Activated naive CD4-positive, alpha-beta T cell treated with anti-CD3 and anti-CD28 coated beads, Interleukin-2, amount 10 ng/mL, durations not matched to agents 7 days and 5 days (primary cell): ENCODE data around the gene ASCC3.

Source experiments
- CTCF ChIA-PET: fragments of 350-600 bp; sonication (Branson Sonifier 250); formaldehyde crosslinking; loops from one replicate; lab custom pipeline; 2021; ENCODE audit warnings: antibody characterized with exemption; lab: Charles Lee
- DNase-seq: peaks from one replicate; pipeline ENCODE4 v3.0.0-alpha.2; 2020
- H3K27ac Mint-ChIP-seq: one replicate; pipeline ENCODE4 v1.8.0; 2021; ENCODE audit warnings: mild to moderate bottlenecking, moderate library complexity, mixed read lengths
- H3K27me3 Mint-ChIP-seq: one replicate; pipeline ENCODE4 v1.8.0; 2021; ENCODE audit warnings: mild to moderate bottlenecking, mixed read lengths
- H3K36me3 Mint-ChIP-seq: one replicate; pipeline ENCODE4 v1.8.0; 2021; ENCODE audit warnings: mixed read lengths
- H3K4me1 Mint-ChIP-seq: one replicate; pipeline ENCODE4 v1.8.0; 2021; ENCODE audit warnings: mixed read lengths
- H3K4me3 Mint-ChIP-seq: one replicate; pipeline ENCODE4 v1.8.0; 2021; ENCODE audit warnings: mild to moderate bottlenecking, moderate library complexity, mixed read lengths
- H3K9me3 Mint-ChIP-seq: one replicate; pipeline ENCODE4 v1.8.0; 2021; ENCODE audit warnings: mixed read lengths

ASCC3 gene, protein sequence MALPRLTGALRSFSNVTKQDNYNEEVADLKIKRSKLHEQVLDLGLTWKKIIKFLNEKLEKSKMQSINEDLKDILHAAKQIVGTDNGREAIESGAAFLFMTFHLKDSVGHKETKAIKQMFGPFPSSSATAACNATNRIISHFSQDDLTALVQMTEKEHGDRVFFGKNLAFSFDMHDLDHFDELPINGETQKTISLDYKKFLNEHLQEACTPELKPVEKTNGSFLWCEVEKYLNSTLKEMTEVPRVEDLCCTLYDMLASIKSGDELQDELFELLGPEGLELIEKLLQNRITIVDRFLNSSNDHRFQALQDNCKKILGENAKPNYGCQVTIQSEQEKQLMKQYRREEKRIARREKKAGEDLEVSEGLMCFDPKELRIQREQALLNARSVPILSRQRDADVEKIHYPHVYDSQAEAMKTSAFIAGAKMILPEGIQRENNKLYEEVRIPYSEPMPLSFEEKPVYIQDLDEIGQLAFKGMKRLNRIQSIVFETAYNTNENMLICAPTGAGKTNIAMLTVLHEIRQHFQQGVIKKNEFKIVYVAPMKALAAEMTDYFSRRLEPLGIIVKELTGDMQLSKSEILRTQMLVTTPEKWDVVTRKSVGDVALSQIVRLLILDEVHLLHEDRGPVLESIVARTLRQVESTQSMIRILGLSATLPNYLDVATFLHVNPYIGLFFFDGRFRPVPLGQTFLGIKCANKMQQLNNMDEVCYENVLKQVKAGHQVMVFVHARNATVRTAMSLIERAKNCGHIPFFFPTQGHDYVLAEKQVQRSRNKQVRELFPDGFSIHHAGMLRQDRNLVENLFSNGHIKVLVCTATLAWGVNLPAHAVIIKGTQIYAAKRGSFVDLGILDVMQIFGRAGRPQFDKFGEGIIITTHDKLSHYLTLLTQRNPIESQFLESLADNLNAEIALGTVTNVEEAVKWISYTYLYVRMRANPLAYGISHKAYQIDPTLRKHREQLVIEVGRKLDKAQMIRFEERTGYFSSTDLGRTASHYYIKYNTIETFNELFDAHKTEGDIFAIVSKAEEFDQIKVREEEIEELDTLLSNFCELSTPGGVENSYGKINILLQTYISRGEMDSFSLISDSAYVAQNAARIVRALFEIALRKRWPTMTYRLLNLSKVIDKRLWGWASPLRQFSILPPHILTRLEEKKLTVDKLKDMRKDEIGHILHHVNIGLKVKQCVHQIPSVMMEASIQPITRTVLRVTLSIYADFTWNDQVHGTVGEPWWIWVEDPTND (N-terminal part only)

DNA sequence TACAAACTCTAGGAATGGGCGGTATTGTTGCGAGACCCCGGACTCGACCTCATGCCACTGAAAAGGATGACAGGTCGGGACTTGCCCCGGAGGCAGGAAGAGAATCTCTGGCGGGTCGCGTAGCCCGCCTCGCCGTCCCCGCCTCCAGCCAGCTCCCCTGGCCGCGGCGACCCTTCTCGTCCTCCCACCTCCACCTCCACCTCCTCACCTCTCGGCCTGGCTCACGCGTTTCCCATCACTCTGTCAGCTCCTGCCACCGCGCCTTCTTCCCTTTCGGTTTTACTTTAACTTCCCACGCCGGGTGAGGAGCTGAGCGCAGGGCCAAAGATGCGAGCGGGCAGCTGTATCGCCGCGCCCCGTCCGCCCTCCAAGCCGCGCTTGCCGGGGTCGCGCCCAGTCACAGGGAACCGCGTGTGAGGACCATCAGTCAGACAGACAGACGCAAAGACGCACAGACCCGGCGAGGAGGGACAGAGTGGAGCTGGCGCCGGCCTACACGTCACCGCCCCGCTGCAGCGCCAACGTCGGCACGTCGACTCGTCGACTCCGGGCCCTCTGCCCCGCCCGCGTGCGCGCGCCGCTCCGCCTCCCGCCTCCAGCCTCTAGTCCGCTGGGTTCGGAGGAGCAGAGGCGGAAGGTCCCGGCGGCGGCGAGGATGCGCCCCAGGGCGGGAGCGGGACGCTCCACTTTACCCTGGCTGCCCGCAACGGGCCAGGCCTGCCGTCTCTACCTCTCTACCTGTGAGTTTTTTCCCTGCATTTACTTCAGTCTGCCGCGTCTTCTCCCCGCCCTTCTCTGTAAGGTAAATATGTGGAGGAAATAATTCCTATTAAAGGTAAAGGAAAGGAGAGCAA lies at the start of gene ASCC3:
Gene ASCC3, minus strand, starts transcription at position 477 of the 854 bp plus-strand sequence. CDS start 13,332 bp downstream, outside the sequence.
- Mint-ChIP-seq H3K9me3 (no peaks in the 10 kb centered on the region), H3K27me3 (no peaks in the 10 kb centered on the region), H3K27ac (peak within 1 kb of the TSS; percentile 99), H3K36me3 (peaks cover 21% of the 10 kb centered on the region), H3K4me1 (peaks cover 43% of the 10 kb centered on the region), H3K4me3 (peak within 1 kb of the TSS; percentile 100)
- peak; percentile 94 for DNase-seq
- CTCF ChIA-PET: no interaction called here

DNA sequence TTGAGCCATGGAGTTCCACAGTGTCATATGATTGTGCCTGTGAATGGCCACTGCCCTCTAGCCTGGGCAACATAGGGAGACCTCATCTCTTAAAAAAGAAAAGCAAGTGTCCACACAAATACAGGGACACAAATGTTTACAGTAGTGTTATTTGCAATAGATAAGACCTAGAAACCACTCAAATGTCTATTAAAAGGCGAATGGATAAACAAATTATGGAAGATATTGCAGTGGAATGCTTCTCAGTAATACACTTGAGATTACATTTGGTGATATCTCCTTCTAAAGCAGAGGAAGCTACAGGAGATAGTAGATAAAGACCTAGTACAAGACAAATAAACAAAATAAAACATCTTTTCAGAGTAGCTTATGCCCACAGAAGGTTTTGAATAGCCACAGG lies 44.6 kb upstream of the ASCC3 start:
- no peak for DNase-seq
- Mint-ChIP-seq H3K4me1 (no peaks in the 10 kb centered on the region), H3K4me3 (no peak overlapping the region), H3K36me3 (no peaks in the 10 kb centered on the region), H3K27me3 (peaks cover 4% of the 10 kb centered on the region), H3K27ac (no peak overlapping the region), H3K9me3 (no peaks in the 10 kb centered on the region)
- CTCF ChIA-PET: no interaction called here

DNA sequence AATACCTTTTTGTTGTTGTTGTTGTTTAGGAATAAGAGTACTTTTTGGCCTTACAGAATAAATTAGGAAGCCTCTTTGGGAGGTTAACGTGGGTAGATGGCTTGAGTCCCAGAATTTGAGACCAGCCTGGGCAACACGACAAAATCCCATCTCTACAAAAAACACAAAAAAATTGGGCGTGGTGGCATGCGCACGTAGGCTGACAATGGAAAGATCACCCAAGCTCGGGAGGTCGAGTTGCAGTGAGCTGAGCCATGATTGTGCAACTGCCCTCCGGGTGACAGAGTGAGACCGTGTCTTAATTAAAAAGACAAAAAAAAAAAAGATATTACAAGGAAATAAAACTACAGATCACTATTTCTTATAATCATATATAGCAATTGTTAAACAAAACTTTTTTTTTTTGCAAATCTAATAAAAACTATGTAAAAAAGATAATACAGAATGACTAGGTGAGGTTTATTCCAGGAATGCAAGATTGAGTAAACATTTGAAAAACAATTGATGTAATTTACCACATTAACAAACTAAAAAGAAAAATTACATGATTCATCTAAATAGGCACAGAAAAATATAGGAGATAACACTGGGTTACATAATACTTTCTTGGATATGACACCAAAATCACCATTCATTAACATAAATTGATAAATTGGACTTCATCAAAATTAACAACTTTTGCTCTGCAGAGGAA lies 43.6 kb upstream of the ASCC3 start:
- no peaks in the 10 kb centered on the region for H3K9me3 Mint-ChIP-seq
- DNase-seq: no peak
- peaks cover 4% of the 10 kb centered on the region for H3K27me3 Mint-ChIP-seq
- CTCF ChIA-PET: no interaction called here
- no peak overlapping the region for H3K4me3 Mint-ChIP-seq
- H3K36me3 Mint-ChIP-seq: no peaks in the 10 kb centered on the region
- no peaks in the 10 kb centered on the region for H3K4me1 Mint-ChIP-seq
- H3K27ac Mint-ChIP-seq: no peak overlapping the region

DNA sequence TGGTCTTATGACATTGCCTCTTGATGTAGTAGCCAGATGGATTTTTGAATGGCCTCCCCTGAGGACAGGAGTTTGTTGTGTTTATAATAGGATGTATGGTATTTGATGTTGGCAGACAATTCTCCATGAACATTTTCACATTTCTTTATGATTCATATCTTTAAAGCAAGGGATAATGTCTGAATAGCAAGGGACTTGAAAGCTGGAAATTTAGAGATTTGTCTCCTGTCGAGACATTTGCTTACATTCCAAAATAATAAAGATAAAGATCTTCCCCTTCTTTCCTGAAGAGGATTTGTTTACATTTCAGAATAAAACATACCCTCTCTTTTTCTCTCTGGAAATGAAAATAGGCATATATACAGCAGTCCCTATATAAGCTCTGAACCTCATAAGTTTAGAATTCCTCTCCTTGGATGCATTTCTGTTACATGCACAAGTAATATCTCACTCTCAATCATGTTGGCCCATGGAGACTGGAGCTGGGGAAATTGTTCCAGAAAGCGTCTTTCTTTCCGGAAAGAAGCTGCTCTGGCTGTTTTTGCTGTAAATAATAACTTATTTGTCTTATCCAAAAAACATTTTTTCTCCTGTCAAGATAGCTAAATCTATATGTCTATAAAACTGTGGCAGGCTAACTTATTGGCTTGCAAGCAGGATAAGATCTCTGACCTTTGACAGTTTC lies 42.5 kb upstream of the ASCC3 start:
- Mint-ChIP-seq H3K27ac (no peak overlapping the region), H3K4me3 (no peak overlapping the region), H3K36me3 (no peaks in the 10 kb centered on the region), H3K9me3 (no peaks in the 10 kb centered on the region), H3K27me3 (peaks cover 4% of the 10 kb centered on the region), H3K4me1 (no peaks in the 10 kb centered on the region)
- no peak for DNase-seq
- CTCF ChIA-PET: no interaction called here

DNA sequence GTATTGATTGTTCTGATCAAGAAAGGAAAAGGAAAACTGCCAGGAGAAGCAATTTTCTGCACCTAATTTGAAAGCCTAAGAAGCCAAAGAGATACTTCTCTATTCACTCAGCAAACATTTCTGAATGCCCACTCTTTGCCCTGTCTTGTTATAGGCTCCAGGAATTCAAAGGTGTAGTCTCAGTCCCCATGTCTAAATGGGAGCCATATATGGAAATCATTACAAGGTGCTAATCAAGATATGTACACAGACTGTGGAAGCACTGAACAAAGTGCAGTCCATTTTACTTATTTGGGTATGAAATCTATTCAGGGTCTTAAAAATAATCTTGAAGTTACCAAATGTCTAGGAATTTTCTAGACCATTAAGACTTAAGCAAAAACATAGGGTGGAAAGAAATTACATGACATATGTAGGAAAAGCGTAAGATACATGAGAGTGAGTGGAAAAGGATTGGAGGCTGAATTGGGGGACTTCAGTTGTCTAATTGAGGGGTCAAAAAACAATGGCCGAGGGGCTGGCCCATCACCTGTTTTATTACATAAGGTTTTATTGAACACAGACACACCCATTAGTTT lies 39.0 kb upstream of the ASCC3 start:
- no peak for DNase-seq
- Mint-ChIP-seq H3K9me3 (no peaks in the 10 kb centered on the region), H3K4me1 (no peaks in the 10 kb centered on the region), H3K4me3 (no peak overlapping the region), H3K27me3 (peaks cover 4% of the 10 kb centered on the region), H3K36me3 (no peaks in the 10 kb centered on the region), H3K27ac (no peak overlapping the region)
- CTCF ChIA-PET: no interaction called here

DNA sequence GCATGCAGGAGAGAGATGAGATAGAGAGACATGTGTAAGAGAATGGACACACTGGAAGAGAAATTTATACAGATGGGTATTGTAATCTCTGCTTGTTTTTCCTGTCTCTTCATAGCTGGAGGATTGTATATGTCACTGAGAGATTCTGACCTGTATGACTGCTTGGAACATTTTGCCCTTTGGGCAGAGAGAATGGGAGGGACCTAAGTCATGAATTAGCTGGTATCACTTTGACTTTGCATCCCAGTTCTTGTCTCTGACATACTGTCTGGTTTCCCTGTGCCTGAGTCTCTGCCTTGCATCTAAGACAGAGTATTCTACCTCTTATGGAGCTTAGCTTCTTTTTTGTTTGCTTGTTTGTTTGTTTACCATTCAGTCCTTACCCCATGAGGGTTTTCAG lies 37.0 kb upstream of the ASCC3 start:
- CTCF ChIA-PET: no interaction called here
- Mint-ChIP-seq H3K36me3 (no peaks in the 10 kb centered on the region), H3K4me1 (no peaks in the 10 kb centered on the region), H3K27ac (no peak overlapping the region), H3K4me3 (no peak overlapping the region), H3K27me3 (peaks cover 4% of the 10 kb centered on the region), H3K9me3 (no peaks in the 10 kb centered on the region)
- no peak for DNase-seq

DNA sequence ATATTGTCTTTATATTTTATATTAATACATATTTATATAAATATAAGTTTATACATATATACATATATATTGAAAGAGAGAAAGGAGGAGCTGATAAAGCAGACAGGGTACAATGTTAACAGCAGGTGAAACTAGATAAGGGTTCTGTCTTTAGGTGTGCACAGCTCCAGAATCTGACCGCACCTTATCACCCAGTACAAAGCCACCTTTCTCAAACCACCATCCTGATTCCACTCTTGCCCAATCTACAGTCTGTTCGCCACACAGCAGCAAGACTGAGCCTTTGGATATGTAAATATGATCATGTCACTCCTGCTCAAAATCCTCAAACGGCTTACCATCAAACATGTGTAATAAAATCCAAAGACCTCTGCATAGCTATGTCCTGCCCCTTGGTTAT lies 34.7 kb upstream of the ASCC3 start:
- Mint-ChIP-seq H3K9me3 (no peaks in the 10 kb centered on the region), H3K27ac (no peak overlapping the region), H3K27me3 (no peaks in the 10 kb centered on the region), H3K4me1 (no peaks in the 10 kb centered on the region), H3K36me3 (no peaks in the 10 kb centered on the region), H3K4me3 (no peak overlapping the region)
- CTCF ChIA-PET: no interaction called here
- no peak for DNase-seq

DNA sequence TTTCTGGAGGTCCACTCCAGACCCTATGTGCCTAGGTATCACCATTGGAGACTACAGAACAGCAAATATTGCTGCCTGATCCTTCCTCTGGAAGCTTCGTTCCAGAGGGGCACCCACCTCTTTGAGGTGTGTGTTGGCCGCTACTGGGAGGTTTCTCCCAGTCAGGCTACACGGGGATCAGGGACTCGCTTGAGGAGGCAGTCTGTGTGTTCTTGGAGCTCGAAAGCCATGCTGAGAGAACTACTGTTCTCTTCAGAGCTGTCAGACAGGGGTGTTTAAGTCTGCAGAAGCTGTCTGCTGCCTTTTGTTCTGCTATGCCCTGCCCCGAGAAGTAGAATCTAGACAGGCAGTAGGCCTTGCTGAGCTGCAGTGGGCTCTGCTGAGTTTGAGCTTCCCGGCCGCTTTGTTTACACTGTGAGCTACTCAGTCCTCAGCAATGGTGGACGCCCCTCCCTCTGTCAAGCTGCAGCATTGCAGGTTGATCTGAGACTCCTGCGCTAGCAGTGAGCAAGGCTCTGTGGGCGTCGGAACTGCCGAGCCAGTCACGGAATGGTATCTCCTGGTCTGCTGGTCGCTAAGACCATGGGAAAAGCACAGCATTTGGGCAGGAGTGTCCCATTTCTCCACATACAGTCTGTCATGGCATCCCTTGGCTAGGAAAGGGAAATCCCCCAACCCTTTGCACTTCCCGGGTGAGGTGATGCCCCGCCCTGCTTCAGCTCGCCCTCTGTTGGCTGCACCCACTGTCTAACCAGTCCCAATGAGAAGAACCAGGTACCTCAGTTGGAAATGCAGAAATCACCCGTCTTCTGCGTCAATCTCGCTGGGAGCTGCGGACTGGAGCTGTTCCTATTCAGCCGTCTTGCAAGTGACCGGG lies 32.5 kb upstream of the ASCC3 start:
- CTCF ChIA-PET: no interaction called here
- H3K27ac Mint-ChIP-seq: no peak overlapping the region
- no peak overlapping the region for H3K4me3 Mint-ChIP-seq
- H3K4me1 Mint-ChIP-seq: no peaks in the 10 kb centered on the region
- no peaks in the 10 kb centered on the region for H3K36me3 Mint-ChIP-seq
- H3K9me3 Mint-ChIP-seq: no peaks in the 10 kb centered on the region
- DNase-seq: no peak
- no peaks in the 10 kb centered on the region for H3K27me3 Mint-ChIP-seq

DNA sequence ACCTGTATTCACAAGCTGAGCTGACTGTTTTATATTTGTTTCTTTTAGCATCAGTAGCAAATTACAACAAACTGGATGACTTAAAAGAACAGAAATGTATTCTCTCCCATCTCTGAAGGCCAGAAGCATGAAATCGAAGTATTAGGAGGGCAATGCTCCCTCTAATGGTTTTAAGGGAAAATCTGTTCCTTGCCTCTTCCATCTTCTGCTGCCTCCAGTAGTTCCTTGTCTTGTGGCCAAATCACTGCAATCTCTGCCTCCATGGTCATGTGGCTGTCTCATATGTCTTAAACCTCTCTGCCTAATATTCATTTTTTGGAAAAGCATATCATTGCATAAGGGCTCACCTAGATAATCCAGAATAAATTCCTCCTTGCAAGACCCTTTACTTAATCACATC lies 25.2 kb upstream of the ASCC3 start:
- H3K4me3 Mint-ChIP-seq: no peak overlapping the region
- no peaks in the 10 kb centered on the region for H3K4me1 Mint-ChIP-seq
- no peak for DNase-seq
- no peak overlapping the region for H3K27ac Mint-ChIP-seq
- H3K27me3 Mint-ChIP-seq: no peaks in the 10 kb centered on the region
- H3K9me3 Mint-ChIP-seq: no peaks in the 10 kb centered on the region
- CTCF ChIA-PET: no interaction called here
- no peaks in the 10 kb centered on the region for H3K36me3 Mint-ChIP-seq

DNA sequence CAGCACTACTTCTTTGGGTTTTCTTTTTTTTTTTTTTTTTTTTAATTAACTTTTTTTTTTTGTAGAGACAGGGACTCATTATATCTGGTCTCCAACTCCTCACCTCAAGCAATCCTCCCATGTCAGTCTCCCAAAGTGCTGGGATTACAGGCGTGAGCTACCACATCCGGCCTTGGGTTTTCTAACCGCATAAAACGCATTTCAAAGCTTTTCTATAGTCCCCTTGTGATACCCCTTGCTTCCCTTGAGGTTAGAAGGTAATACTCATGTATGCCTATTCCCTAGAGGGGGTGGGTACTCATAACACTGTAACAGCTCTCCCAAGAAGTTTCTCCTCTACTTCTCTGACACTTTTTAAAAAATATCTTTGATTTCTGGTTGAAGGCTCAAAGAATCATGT lies 23.9 kb upstream of the ASCC3 start:
- no peaks in the 10 kb centered on the region for H3K36me3 Mint-ChIP-seq
- H3K27me3 Mint-ChIP-seq: no peaks in the 10 kb centered on the region
- DNase-seq: no peak
- H3K27ac Mint-ChIP-seq: no peak overlapping the region
- H3K4me1 Mint-ChIP-seq: no peaks in the 10 kb centered on the region
- no peaks in the 10 kb centered on the region for H3K9me3 Mint-ChIP-seq
- CTCF ChIA-PET: no interaction called here
- no peak overlapping the region for H3K4me3 Mint-ChIP-seq

DNA sequence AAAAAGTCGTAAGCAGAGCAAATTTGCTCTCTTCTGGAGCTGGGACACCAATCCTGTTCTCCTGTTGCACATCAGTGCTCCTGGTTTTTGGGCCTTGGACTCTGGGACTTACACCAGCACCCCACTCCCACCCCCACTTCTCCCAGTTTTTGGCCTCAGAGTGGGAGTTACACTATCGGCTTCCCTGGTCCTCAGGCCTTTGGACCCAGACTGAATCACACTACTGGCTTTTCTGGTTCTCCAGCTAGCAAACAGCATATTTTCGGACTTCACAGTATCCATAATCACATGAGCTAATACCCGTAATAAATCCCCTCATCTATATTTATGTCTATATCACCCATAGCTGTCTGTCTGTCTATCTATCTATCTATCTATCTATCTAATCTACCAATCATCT lies 23.2 kb upstream of the ASCC3 start:
- no peak for DNase-seq
- Mint-ChIP-seq H3K4me1 (no peaks in the 10 kb centered on the region), H3K27ac (no peak overlapping the region), H3K36me3 (no peaks in the 10 kb centered on the region), H3K9me3 (no peaks in the 10 kb centered on the region), H3K27me3 (no peaks in the 10 kb centered on the region), H3K4me3 (no peak overlapping the region)
- CTCF ChIA-PET: no interaction called here

DNA sequence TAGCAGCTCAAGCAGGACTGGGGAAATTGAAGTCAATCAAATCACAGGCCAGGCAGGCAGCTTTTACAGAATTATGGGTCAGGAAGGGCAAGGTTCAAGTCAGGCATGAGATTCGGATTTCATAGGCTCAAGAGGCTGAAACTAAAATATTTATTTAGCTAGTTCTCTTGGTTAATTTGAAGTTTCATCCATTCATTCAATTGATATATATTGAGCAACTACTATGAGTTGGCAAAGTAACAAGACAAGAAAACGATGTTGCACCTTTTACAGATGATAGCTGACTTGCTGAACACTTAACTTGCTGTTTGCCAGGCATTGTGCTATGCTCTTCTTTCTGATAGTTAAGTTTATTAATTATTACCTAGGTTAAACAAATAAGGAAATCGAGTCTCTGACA lies 20.5 kb upstream of the ASCC3 start:
- no peak overlapping the region for H3K4me3 Mint-ChIP-seq
- H3K9me3 Mint-ChIP-seq: no peaks in the 10 kb centered on the region
- H3K4me1 Mint-ChIP-seq: no peaks in the 10 kb centered on the region
- no peaks in the 10 kb centered on the region for H3K36me3 Mint-ChIP-seq
- no peak overlapping the region for H3K27ac Mint-ChIP-seq
- CTCF ChIA-PET: no interaction called here
- no peaks in the 10 kb centered on the region for H3K27me3 Mint-ChIP-seq
- DNase-seq: no peak
